ENCODE data around the gene PALLD.

DNA sequence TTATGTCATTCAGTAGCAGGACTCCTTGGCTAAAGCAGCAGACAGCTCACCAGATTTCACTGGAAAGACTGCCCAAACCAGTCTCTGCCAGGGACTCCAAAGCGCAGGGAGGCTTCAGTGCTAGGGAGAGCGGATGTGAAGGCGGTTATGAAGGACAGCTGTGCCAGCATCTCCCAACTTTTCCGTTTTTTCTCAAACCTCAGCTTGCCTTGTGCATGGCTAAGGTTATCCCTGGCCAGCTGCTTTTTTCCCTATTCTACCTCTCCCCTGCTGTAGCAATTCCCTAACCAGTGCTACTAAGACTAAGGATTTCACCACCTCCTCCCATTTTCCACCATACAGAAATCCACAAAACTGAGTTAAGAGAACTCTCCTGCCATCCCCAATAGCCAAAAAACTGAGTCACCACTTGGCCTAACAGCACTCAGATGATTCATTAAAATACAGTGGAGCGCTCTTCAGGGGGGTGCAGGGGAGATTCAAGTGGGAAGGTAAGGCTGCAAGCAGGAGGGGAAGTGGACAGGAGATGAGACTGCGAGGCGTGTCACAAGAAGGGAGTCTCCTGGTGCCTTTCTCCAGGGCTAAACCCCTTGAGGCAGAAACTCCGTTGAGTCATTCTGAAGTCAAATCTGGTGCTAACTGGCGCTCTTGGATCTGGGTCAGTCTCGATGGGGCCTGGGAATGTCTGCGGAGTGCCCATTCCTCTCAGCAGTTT lies 90.7 kb downstream of the PALLD start:
- no peak for TF ChIP-seq CTCF (IDR thresholded peaks at IDR 0.05; ENCODE audit: low read depth, low read length)
- no peak for TF ChIP-seq POLR2A (IDR thresholded peaks at IDR 0.05; ENCODE audit: extremely low read depth, insufficient read length)
- TF ChIP-seq, protein P1, sequence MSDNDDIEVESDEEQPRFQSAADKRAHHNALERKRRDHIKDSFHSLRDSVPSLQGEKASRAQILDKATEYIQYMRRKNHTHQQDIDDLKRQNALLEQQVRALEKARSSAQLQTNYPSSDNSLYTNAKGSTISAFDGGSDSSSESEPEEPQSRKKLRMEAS (IDR thresholded peaks at IDR 0.05; ENCODE audit: low read depth, low read length) = no peak
